Activated naive CD8-positive, alpha-beta T cell treated with anti-CD3 and anti-CD28 coated beads, Interleukin-2, amount 50 U/mL, for 16 hours (primary cell): ENCODE data around the gene MAP7.

Source experiments
- DNase-seq: peaks from one replicate; pipeline ENCODE4 v3.0.0-alpha.2; 2020; ENCODE audit warnings: low read depth, low spot score

The MAP7 gene

GRCh38 chr6:136564180-136564579 is 14.0 kb upstream of the MAP7 start:
- DNase-seq: no peak

GRCh38 chr6:136563386-136564152 is 13.3 kb upstream of the MAP7 start:
- no peak for DNase-seq

- DNase-seq: no peak
Measured at GRCh38 chr6:136562211-136562610, 12.0 kb upstream of the MAP7 start.

DNA sequence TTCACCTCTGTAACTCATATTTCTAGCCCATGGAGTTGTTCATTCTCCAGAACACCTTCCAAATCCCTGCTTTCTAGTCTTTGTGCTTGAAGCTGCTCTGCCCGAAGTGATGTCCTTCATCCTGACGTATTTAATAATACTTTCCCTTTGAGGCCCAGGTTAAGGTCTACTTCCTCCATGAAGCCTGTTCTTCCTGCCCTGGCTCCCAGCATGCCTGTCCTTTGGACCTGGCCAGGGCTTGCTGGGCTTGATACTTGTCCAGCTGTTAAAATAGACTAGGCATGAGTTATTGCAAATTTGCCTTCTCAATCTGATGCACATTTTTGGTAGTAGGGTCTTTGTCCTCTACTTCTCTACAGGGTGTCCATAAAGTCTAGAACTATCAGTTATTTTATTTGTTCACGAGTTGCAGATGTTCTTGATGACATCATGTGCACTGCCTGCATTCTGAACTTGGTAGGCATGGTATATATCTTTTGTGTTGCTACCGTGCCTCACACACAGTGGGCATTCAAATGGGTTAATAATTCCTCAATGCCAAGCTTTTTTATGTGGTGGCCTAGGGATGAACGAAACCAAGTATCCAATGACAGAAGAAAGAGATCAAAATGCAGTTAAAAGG is 3.1 kb upstream of the MAP7 start:
- DNase-seq: no peak

DNA sequence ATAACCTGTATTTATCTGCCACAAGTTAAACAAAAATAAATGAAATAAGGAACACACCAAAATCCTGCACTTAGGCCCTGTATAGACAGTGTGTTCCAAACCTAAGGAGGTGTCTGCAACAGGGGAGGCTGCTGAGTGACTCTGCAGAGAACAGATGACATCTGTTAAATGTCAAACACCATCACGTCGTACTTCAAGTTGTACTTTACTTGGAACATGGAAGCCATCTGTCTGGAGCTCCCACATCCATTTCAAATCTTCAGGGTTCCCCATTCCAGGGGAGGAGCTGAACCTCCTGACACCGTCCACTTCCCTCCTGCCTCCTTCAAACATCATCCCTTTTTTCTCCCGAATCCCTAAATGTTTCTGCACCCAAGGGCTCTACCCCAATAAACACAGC is 1.8 kb upstream of the MAP7 start:
- no peak for DNase-seq

- DNase-seq: no peak
Measured at GRCh38 chr6:136551103-136551502, 881 bp upstream of the MAP7 start.

DNA sequence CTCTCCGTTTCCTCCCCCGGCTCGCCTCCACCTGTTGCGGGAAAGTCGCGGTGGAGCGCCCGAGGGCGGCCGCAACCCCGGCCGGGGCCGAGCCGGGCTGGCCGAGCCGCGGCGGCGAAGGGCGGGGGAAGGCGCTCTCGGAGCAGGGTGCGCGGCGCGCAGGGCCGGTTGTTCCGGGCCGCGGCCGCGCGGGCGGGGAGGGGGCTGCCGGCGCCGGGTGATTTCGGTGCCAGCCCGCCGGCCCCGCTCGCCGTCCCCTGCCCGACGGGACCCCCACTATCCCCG is 235 bp downstream of the MAP7 start:
- no peak for DNase-seq

GRCh38 chr6:136549300-136550044 is 750 bp downstream of the MAP7 start:
- no peak for DNase-seq

GRCh38 chr6:136548582-136549299 is 1.5 kb downstream of the MAP7 start:
- no peak for DNase-seq

DNA sequence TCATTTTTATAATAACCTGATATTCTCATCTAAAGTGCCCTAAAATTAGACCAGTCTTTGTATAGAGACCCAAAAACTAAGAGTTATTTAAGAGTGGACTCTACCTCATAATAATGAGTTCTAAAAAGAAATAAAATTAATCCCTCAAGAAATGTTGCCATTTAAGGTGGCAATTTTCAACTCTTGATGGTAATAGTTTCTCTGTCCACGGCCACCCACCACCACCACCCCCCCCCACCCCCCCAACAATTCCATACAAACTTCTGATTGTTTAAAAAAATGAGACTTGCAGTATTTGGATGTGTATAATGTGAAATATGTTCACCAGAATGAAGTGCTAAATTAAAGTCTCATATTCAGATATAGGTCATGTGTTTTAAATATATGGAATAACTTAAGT is 2.4 kb downstream of the MAP7 start:
- no peak for DNase-seq

- no peak for DNase-seq
Measured at GRCh38 chr6:136547336-136547735, 2.9 kb downstream of the MAP7 start.

DNA sequence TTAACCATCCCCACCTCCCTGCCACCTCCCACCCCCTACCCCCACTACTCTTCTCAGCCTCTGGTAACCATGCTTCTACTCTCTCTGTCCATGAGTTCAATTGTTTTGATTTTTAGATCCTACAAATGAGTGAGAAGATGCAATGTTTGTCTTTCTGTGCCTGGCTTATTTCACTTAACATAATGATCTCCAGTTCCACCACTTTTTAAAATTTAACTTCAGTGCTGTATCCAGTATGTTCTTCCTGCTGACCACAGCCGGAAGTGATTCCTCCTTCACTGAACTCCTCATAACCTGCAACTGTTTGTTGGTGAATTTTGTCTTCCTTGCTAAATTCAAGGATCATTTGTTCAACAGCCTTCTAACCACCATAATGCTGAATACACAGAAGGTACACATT is 3.9 kb downstream of the MAP7 start:
- no peak for DNase-seq

GRCh38 chr6:136544326-136544725 is 5.9 kb downstream of the MAP7 start:
- DNase-seq: no peak

DNA sequence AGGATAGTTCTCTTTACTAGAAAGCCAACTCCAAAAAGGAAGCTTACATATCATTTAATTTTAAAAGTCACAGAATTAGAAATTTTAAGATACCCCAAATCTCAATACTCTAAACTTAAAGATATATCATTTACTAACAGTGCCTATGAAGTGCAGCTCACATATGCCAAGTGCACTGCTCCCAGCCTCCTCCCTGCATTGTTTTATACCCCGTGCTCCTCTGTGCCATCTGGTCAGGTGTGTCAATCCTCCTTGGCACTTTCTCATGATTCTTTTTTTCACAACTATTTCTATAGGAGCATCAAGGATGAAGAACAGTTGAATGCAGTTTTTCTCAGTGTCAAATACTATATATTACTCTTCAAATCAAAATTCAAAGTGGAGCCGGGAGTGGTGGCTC is 8.8 kb downstream of the MAP7 start:
- DNase-seq: no peak

DNA sequence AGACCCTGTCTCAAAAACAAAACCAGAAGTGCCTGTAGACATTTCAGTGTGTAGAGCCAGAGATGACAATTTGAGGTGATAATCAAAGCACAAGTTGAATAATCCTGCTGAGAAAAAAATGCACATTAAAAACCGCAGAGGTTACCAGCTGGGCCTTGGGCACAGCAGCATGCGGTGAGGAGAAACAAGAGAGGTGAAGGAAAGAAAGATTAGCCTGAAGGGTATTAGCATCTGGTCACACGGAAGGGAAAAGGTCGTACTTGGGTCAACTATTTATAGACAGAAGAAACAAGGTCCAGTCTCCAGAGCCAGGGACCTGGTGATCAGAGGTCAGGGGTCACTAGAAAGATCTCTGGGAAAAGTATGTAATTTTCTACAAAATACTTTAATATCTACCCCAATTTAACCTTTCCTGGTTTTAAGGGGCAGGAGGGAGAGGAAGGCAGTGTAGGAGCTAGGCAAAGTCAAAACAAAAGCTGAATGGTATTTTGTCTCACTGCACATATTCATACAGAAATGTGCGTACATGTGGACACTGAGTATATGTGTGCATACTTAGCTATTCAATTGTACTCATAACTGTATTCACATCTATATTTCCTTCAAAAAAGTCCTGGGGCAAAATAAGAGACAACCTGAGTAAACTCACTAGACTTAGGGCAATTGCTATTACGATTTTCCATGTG is 10.1 kb downstream of the MAP7 start:
- no peak for DNase-seq

GRCh38 chr6:136538836-136539235 is 11.4 kb downstream of the MAP7 start:
- DNase-seq: no peak

DNA sequence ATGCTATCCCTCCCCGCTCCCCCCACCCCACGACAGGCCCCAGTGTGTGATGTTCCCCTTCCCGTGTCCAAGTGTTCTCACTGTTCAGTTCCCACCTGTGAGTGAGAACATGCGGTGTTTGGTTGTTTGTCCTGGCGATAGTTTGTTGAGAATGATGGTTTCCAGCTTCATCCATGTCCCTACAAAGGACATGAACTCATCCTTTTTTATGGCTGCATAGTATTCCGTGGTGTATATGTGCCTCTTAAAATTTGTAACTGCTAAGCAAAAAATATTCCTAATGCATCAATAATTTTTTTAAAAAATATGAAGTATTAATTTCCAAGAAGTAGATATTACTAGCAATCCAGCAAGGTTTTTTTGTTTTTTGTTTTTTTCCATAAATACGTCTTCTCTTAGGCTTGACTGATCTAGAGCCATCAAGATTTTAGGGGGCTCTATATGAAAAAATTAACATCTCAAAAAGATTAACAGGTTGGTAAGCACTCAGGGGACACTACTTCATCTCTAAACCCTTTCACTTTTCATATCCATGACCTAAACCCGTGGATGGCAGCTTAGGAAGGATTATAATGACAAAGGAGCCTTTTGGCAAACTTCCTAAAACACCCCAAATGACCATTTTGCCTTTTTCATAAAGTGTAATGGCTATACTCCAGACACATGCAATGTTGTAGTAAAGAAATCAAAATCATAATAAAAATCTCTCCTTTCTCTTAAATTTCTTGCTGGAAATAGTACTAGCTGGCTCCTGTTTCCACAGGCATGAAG is 14.2 kb downstream of the MAP7 start:
- no peak for DNase-seq

- no peak for DNase-seq
Measured at GRCh38 chr6:136535017-136535765, 15.0 kb downstream of the MAP7 start.

GRCh38 chr6:136534268-136534667 is 16.0 kb downstream of the MAP7 start:
- no peak for DNase-seq

DNA sequence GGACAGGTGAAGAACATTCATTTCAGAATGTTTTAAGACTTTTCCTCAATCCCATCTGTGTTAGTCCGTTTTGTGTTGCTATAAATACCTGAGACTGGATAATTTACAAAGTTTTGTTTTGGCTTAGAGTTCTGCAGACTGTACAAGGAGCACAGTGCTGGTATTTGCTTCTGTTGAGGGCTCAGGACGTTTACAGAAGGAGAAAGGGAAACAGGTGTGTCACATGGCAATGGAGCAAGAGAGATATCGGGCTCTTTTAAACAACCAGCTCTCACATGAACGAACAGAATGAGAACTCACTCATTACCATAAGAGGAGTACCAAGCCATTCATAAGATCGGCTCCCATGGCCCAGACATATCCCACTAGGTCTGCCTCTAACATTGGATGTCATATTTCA is 16.7 kb downstream of the MAP7 start:
- no peak for DNase-seq
